GM12892 (cell line): ENCODE results near the gene NDST1.

Experiments used
- DNase-seq: peaks from one replicate; pipeline ENCODE4 v3.0.0; 2011; ENCODE audit not compliant: insufficient read length
- FAIRE-seq: peaks from 2 replicates; lab custom pipeline; 2011; peaks lifted over from hg19 to GRCh38; lab: Jason Lieb, UNC
- POLR2A ChIP-seq: IDR thresholded peaks from 2 replicates; pipeline ENCODE4 v1.6.1; 2011; ENCODE audit warnings: low read depth, low read length, control low read depth
- POLR2AphosphoS5 ChIP-seq: IDR thresholded peaks from 2 replicates; pipeline ENCODE4 v1.6.1; 2011; ENCODE audit warnings: low read depth, low read length, control low read depth
- TAF1 ChIP-seq: IDR thresholded peaks from 2 replicates; pipeline ENCODE4 v1.6.1; 2011; ENCODE audit warnings: low read depth, mild to moderate bottlenecking, control low read depth, low read length, borderline replicate concordance

NDST1 gene

GRCh38 chr5:150521522-150521817 is 13.5 kb downstream of the NDST1 start:
- FAIRE-seq (no peak), DNase-seq (no peak)
- TF ChIP-seq TAF1 (no peak), POLR2AphosphoS5 (no peak), POLR2A (no peak)

GRCh38 chr5:150521939-150522503 is 14.1 kb downstream of the NDST1 start:
- TF ChIP-seq TAF1 (no peak), POLR2AphosphoS5 (no peak), POLR2A (no peak)
- DNase-seq (no peak), FAIRE-seq (no peak)

GRCh38 chr5:150522504-150523414 is 14.8 kb downstream of the NDST1 start:
- FAIRE-seq (no peak), DNase-seq (no peak)
- no peak for TF ChIP-seq POLR2AphosphoS5
- no peak for TF ChIP-seq TAF1
- no peak for TF ChIP-seq POLR2A

GRCh38 chr5:150523472-150524350 is 15.8 kb downstream of the NDST1 start:
- peak; percentile 49 for DNase-seq
- TF ChIP-seq TAF1: no peak
- FAIRE-seq: peak; percentile 5

GRCh38 chr5:150525163-150525562 is 17.2 kb downstream of the NDST1 start:
- TF ChIP-seq POLR2AphosphoS5 (no peak), TAF1 (no peak), POLR2A (no peak)
- DNase-seq (no peak), FAIRE-seq (no peak)

GRCh38 chr5:150525781-150526180 is 17.9 kb downstream of the NDST1 start:
- no peak for FAIRE-seq
- DNase-seq: no peak
- no peak for TF ChIP-seq TAF1
- no peak for TF ChIP-seq POLR2AphosphoS5
- TF ChIP-seq POLR2A: no peak

GRCh38 chr5:150527038-150527437 is 19.1 kb downstream of the NDST1 start:
- FAIRE-seq (no peak), DNase-seq (no peak)
- no peak for TF ChIP-seq POLR2AphosphoS5

- TF ChIP-seq TAF1: no peak
- no peak for TF ChIP-seq POLR2A
- no peak for TF ChIP-seq POLR2AphosphoS5
- DNase-seq (no peak), FAIRE-seq (no peak)
Observed at GRCh38 chr5:150527808-150528207, 19.9 kb downstream of the NDST1 start.

GRCh38 chr5:150528924-150529546 is 21.1 kb downstream of the NDST1 start:
- FAIRE-seq (no peak), DNase-seq (no peak)
- TF ChIP-seq POLR2AphosphoS5 (no peak), POLR2A (no peak), TAF1 (no peak)

GRCh38 chr5:150529555-150529954 is 21.6 kb downstream of the NDST1 start:
- no peak for FAIRE-seq
- TF ChIP-seq POLR2A (no peak), TAF1 (no peak), POLR2AphosphoS5 (no peak)
- no peak for DNase-seq

- DNase-seq (no peak), FAIRE-seq (no peak)
- TF ChIP-seq POLR2A: no peak
- no peak for TF ChIP-seq TAF1
- TF ChIP-seq POLR2AphosphoS5: no peak
Observed at GRCh38 chr5:150530423-150530822, 22.5 kb downstream of the NDST1 start.
